ENCODE results near the gene SLC6A19.

DNA sequence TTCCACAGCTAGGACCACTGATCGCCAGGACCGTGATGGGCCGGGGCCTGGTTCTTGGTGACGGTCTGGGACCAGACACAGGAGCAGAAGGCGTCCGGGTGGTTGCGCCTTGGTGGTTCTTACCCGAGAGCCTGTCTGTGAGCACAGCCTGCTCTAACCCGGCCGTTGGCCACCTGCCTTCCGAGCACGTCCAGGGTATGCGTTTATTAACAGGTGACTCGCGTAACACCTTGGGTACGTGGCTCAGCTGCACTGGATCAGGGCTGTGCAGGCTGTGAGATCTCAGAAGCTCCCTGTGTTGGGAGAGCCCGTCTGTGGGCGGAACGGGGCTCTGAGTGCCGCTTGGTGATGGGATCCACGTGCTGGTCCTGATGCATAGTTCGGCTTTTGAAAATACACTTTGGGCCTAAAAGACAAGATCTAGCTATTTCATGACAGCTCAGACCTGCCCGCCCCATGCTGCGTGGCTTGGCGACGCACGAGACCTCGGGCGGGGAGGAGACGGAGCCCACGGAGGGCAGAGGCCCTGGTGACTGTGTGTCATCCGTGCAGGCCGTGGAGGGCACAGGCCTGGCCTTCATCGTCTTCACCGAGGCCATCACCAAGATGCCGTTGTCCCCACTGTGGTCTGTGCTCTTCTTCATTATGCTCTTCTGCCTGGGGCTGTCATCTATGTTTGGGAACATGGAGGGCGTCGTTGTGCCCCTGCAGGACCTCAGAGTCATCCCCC, 17.1 kb downstream of the SLC6A19 start:
- TF ChIP-seq, protein P1, sequence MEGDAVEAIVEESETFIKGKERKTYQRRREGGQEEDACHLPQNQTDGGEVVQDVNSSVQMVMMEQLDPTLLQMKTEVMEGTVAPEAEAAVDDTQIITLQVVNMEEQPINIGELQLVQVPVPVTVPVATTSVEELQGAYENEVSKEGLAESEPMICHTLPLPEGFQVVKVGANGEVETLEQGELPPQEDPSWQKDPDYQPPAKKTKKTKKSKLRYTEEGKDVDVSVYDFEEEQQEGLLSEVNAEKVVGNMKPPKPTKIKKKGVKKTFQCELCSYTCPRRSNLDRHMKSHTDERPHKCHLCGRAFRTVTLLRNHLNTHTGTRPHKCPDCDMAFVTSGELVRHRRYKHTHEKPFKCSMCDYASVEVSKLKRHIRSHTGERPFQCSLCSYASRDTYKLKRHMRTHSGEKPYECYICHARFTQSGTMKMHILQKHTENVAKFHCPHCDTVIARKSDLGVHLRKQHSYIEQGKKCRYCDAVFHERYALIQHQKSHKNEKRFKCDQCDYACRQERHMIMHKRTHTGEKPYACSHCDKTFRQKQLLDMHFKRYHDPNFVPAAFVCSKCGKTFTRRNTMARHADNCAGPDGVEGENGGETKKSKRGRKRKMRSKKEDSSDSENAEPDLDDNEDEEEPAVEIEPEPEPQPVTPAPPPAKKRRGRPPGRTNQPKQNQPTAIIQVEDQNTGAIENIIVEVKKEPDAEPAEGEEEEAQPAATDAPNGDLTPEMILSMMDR (IDR thresholded peaks at IDR 0.05) = no peak
- TF ChIP-seq EZH2 (IDR thresholded peaks at IDR 0.05; ENCODE audit: borderline replicate concordance, insufficient read depth, low read depth, low read length, poor library complexity, severe bottlenecking) = no peak

Data from B cell (primary cell).